GM04503 (cell line): ENCODE results near the gene AGAP5.
"Not testable (repeated sequence)": the region's sequence is repeated elsewhere in the genome, so short reads cannot be mapped to it uniquely, and the experiment has no call there.

ENCODE experiments used
- DNase-seq: peaks from one replicate; pipeline ENCODE4 v3.0.0-alpha.2; 2012; ENCODE audit warnings: low read depth

The AGAP5 gene

GRCh38 chr10:73697675-73698159 lies at the start of gene AGAP5:
TSS of gene AGAP5 (minus strand) at chr10:73698109. CDS start at chr10:73697755, 354 bp downstream.
- not testable (repeated sequence) for DNase-seq

- no peak for DNase-seq
Measured at GRCh38 chr10:73746721-73747120, 48.8 kb upstream of the AGAP5 start.

GRCh38 chr10:73744664-73744975 lies 46.7 kb upstream of the AGAP5 start:
- peak; percentile 22 for DNase-seq

GRCh38 chr10:73743905-73744663 lies 46.2 kb upstream of the AGAP5 start, which contains the start of gene SEC24C:
TSS of gene SEC24C (plus strand) at chr10:73744372. CDS start at chr10:73746833, 2,461 bp downstream.
- peak; percentile 77 for DNase-seq

- no peak for DNase-seq
Measured at GRCh38 chr10:73743327-73743904, 45.5 kb upstream of the AGAP5 start.

- DNase-seq, result no peak
Measured at GRCh38 chr10:73742454-73742734, 44.5 kb upstream of the AGAP5 start.

GRCh38 chr10:73740501-73741254 lies 42.8 kb upstream of the AGAP5 start:
- not testable (repeated sequence) for DNase-seq

- DNase-seq, result no peak
Measured at GRCh38 chr10:73734796-73735305, 36.9 kb upstream of the AGAP5 start.

- DNase-seq, result no peak
Measured at GRCh38 chr10:73734028-73734720, 36.3 kb upstream of the AGAP5 start.

- no peak for DNase-seq
Measured at GRCh38 chr10:73732931-73733623, 35.2 kb upstream of the AGAP5 start.

- no peak for DNase-seq
Measured at GRCh38 chr10:73732426-73732825, 34.5 kb upstream of the AGAP5 start.

- DNase-seq, result no peak
Measured at GRCh38 chr10:73731588-73732375, 33.9 kb upstream of the AGAP5 start.

- DNase-seq, result peak; percentile 75
Measured at GRCh38 chr10:73730153-73730906, 32.4 kb upstream of the AGAP5 start.

- not testable (repeated sequence) for DNase-seq
Measured at GRCh38 chr10:73729781-73730152, 31.9 kb upstream of the AGAP5 start.

GRCh38 chr10:73723516-73723915 lies 25.6 kb upstream of the AGAP5 start:
- DNase-seq, result no peak

GRCh38 chr10:73720561-73720960 lies 22.7 kb upstream of the AGAP5 start:
- not testable (repeated sequence) for DNase-seq

- DNase-seq, result no peak
Measured at GRCh38 chr10:73717556-73717955, 19.6 kb upstream of the AGAP5 start.

GRCh38 chr10:73716251-73716650 lies 18.3 kb upstream of the AGAP5 start:
- no peak for DNase-seq

GRCh38 chr10:73715179-73716156 lies 17.6 kb upstream of the AGAP5 start:
- DNase-seq, result not testable (repeated sequence)
